Activated CD4-positive, alpha-beta T cell treated with anti-CD3 and anti-CD28 coated beads, Interleukin-2, amount 50 U/mL, for 24 hours (primary cell): ENCODE measurements around the gene RGP1.

Experiments
- DNase-seq, 2 donors: peaks; one replicate each; pipeline ENCODE4 v3.0.0-alpha.2; 2020; ENCODE audit warnings: low read depth in 1 of 2, low spot score in 1 of 2

RGP1 gene

GRCh38 chr9:35719546-35719945 lies 29.5 kb upstream of the RGP1 start:
- no peak for DNase-seq

GRCh38 chr9:35723426-35723825 lies 25.7 kb upstream of the RGP1 start:
- DNase-seq = no peak

GRCh38 chr9:35723908-35724307 lies 25.2 kb upstream of the RGP1 start:
- no peak for DNase-seq

- DNase-seq = no peak
These were observed 23.7 kb upstream of the RGP1 start for GRCh38 chr9:35725362-35725761.

GRCh38 chr9:35726931-35727330 lies 22.2 kb upstream of the RGP1 start:
- DNase-seq = no peak

GRCh38 chr9:35727676-35728040 lies 21.4 kb upstream of the RGP1 start:
- no peak for DNase-seq

- no peak for DNase-seq
These were observed 20.8 kb upstream of the RGP1 start for GRCh38 chr9:35728041-35728971.

GRCh38 chr9:35729101-35729500 lies 20.0 kb upstream of the RGP1 start:
- DNase-seq = no peak

- DNase-seq = no peak
These were observed 19.2 kb upstream of the RGP1 start for GRCh38 chr9:35729700-35730485.

GRCh38 chr9:35730486-35730854 lies 18.6 kb upstream of the RGP1 start:
- no peak for DNase-seq

GRCh38 chr9:35731415-35732184 lies 17.5 kb upstream of the RGP1 start:
- peak in 1 of 2 donors; percentile 20 for DNase-seq

GRCh38 chr9:35732185-35732799 lies 16.8 kb upstream of the RGP1 start, which contains the start of the genes CREB3 and TLN1:
TSS of gene CREB3 (plus strand) at chr9:35732666. CDS start at chr9:35732773, 107 bp downstream.
TSS of gene TLN1 (minus strand) at chr9:35732195. CDS start at chr9:35725694, 6,501 bp downstream.
- DNase-seq = peak; percentile 88 to 96

- no peak for DNase-seq
These were observed 16.1 kb upstream of the RGP1 start for GRCh38 chr9:35732800-35733541.

- no peak for DNase-seq
These were observed 15.0 kb upstream of the RGP1 start for GRCh38 chr9:35734096-35734495.

- peak in 1 of 2 donors; percentile 54 for DNase-seq
These were observed 12.9 kb upstream of the RGP1 start for GRCh38 chr9:35736201-35736633.

GRCh38 chr9:35737143-35737542 lies 11.9 kb upstream of the RGP1 start:
- DNase-seq = no peak

GRCh38 chr9:35738186-35738585 lies 10.9 kb upstream of the RGP1 start:
- no peak for DNase-seq

GRCh38 chr9:35738924-35739323 lies 10.2 kb upstream of the RGP1 start:
- no peak for DNase-seq

GRCh38 chr9:35740243-35740642 lies 8.8 kb upstream of the RGP1 start:
- DNase-seq = no peak

GRCh38 chr9:35741740-35742139 lies 7.3 kb upstream of the RGP1 start:
- DNase-seq = no peak
